A172 (cell line): ENCODE measurements around the gene GMIP. TPM values are rescaled to one million over a fixed set of nuclear protein-coding genes. Genes with fewer than 3 reads are reported as not detected.
"Not testable (repeated sequence)": the region's sequence is repeated elsewhere in the genome, so short reads cannot be mapped to it uniquely, and the experiment has no call there.

Source experiments
- DNase-seq: peaks from one replicate; pipeline ENCODE4 v3.0.0-alpha.2; 2015; ENCODE audit warnings: low spot score
- total RNA-seq: library from RNA; depleted of rRNA; stranded (reverse); fragments of >200 nt; shearing (Covaris generic); gene quantifications from 2 replicates; pipeline ENCODE4 v1.2.3, GENCODE V29; 2014; rRNA removed

GMIP gene
- 8.7 and 12.0 TPM in 2 replicates for total RNA-seq

- peak; percentile 59 for DNase-seq
Observed at GRCh38 chr19:19643158-19644053, at the start of gene GMIP. TSS of gene GMIP (minus strand) at chr19:19643657. CDS start at chr19:19643529, 128 bp downstream.

- no peak for DNase-seq
Observed at GRCh38 chr19:19691683-19692082, 48.2 kb upstream of the GMIP start.

GRCh38 chr19:19689023-19689422 is 45.6 kb upstream of the GMIP start:
- DNase-seq: not testable (repeated sequence)

GRCh38 chr19:19687090-19687489 is 43.6 kb upstream of the GMIP start:
- no peak for DNase-seq

- no peak for DNase-seq
Observed at GRCh38 chr19:19686580-19686979, 43.1 kb upstream of the GMIP start.

- not testable (repeated sequence) for DNase-seq
Observed at GRCh38 chr19:19686119-19686518, 42.7 kb upstream of the GMIP start.

GRCh38 chr19:19679176-19680073 is 36.0 kb upstream of the GMIP start:
- DNase-seq: no peak

- DNase-seq: no peak
Observed at GRCh38 chr19:19677579-19677978, 34.1 kb upstream of the GMIP start.

- DNase-seq: no peak
Observed at GRCh38 chr19:19674315-19674714, 30.9 kb upstream of the GMIP start.

- no peak for DNase-seq
Observed at GRCh38 chr19:19672816-19673215, 29.4 kb upstream of the GMIP start.

- DNase-seq: no peak
Observed at GRCh38 chr19:19670070-19670551, 26.7 kb upstream of the GMIP start.

- peak; percentile 92 for DNase-seq
Observed at GRCh38 chr19:19668230-19669012, 25.0 kb upstream of the GMIP start, which contains the start of gene ZNF101. TSS of gene ZNF101 (plus strand) at chr19:19668839. CDS start at chr19:19668964, 125 bp downstream.

- not testable (repeated sequence) for DNase-seq
Observed at GRCh38 chr19:19665420-19665948, 22.0 kb upstream of the GMIP start.

- DNase-seq: peak; percentile 98
Observed at GRCh38 chr19:19663256-19664120, 20.0 kb upstream of the GMIP start, which contains the start of gene ATP13A1. TSS of gene ATP13A1 (minus strand) at chr19:19663676. CDS start at chr19:19663666, 10 bp downstream.

- peak; percentile 18 for DNase-seq
Observed at GRCh38 chr19:19662871-19663255, 19.4 kb upstream of the GMIP start.

GRCh38 chr19:19662344-19662743 is 18.9 kb upstream of the GMIP start:
- DNase-seq: no peak

- DNase-seq: no peak
Observed at GRCh38 chr19:19661675-19662251, 18.3 kb upstream of the GMIP start.

- DNase-seq: no peak
Observed at GRCh38 chr19:19661141-19661674, 17.8 kb upstream of the GMIP start.

- no peak for DNase-seq
Observed at GRCh38 chr19:19659646-19660245, 16.3 kb upstream of the GMIP start.
